Left lung (tissue), 10 donors: ENCODE results near the gene SIM1. TPM values are rescaled to one million over a fixed set of nuclear protein-coding genes. Genes with fewer than 3 reads are reported as not detected.
A peak's percentile ranks its signal among the peaks of the same experiment; 100 is the strongest.

Experiments
- ATAC-seq: fragments of 200-7000 bp; cut with Tn5 transposase; one replicate; pipeline ENCODE4 v1.9.1; 2020; ENCODE audit warnings: moderate library complexity
- DNase-seq, 4 donors: peaks; one replicate each; pipeline ENCODE4 v3.0.0-alpha.2; 2013 to 2020
- H3K27ac ChIP-seq, 2 donors: fragments of 200-600 bp; sonication (generic) in 1 of 2; one replicate each; pipeline versions ENCODE4 v1.5.0 to v1.8.0; 2020 to 2021
- H3K27me3 ChIP-seq, 2 donors: fragments of 200-600 bp; sonication (generic) in 1 of 2; one replicate each; pipeline versions ENCODE4 v1.5.0 to v1.8.0; 2020 to 2021
- H3K36me3 ChIP-seq, 2 donors: fragments of 200-600 bp; sonication (generic) in 1 of 2; one replicate each; pipeline versions ENCODE4 v1.5.0 to v1.8.0; 2020 to 2021
- H3K4me1 ChIP-seq, 2 donors: fragments of 200-600 bp; one replicate each; pipeline ENCODE4 v1.8.0; 2021
- H3K4me3 ChIP-seq, 2 donors: fragments of 200-600 bp; sonication (generic) in 1 of 2; one replicate each; pipeline versions ENCODE4 v1.5.0 to v1.8.0; 2020 to 2021; ENCODE audit warnings: mild to moderate bottlenecking in 1 of 2
- H3K9me3 ChIP-seq, 2 donors: fragments of 200-600 bp; sonication (generic) in 1 of 2; one replicate each; pipeline versions ENCODE4 v1.5.0 to v1.8.0; 2020 to 2021
- intact Hi-C, 2 donors: fragments of 100-400 bp; cut with DNase I; formaldehyde crosslinking; loops; one replicate each; pipeline versions ENCODE4 v1.11.2 to v1.14.2; 2022
- polyA plus RNA-seq, 6 donors: library from polyadenylated mRNA; unstranded; fragments of 120-200 nt; gene quantifications; one replicate each; pipeline ENCODE4 v1.2.1, GENCODE V29; 2013; ENCODE audit not compliant: insufficient read length in 6 of 6
- total RNA-seq, 2 donors: library from RNA; stranded (reverse); fragmentation: NEBNext Ultra II Directional; extraction: Animal tissue kit (Norgen Biotek cat#: 25700); gene quantifications; one replicate each; pipeline ENCODE4 v1.2.1, GENCODE V29; 2021
- TF ChIP-seq, protein P1 (sequence below), 2 donors: fragments of 200-600 bp; sonication (generic) in 1 of 2; IDR thresholded peaks; one replicate each; pipeline versions ENCODE4 v1.5.0 to v1.8.0; 2021; ENCODE audit warnings: antibody characterized with exemption in 2 of 2
- donor health status: DM: no; HTN: yes; CAD: no.
- donor health status: DM: no; HTN: no; CAD: no.

SIM1 gene
- total and polyA plus RNA-seq, 8 donors = 0.03 to 0.32 (median 0.08) TPM; not detected in 3

DNA sequence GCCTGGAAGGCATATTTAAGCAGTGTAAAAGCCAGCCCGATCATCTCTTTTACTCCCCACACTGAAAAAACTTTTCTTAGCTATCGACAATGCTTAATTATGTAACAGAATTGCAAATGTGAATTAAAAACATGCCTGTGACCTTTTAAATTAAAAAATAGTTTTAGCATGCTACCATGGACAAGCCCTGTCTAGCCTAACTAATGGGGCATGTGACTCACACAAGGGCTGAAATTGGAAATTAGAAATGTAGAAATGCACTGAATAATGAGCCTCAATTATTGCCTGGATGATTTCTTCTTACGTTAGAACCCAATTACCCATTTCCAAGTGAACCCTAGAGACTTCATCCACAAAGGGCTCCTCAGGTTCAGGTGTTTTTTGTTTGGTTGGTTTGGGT lies 82.7 kb downstream of the SIM1 start:
- no peak overlapping the region for H3K4me3 ChIP-seq
- H3K4me1 ChIP-seq = no peaks in the 10 kb centered on the region
- ATAC-seq = no peak
- TF ChIP-seq, protein P1, sequence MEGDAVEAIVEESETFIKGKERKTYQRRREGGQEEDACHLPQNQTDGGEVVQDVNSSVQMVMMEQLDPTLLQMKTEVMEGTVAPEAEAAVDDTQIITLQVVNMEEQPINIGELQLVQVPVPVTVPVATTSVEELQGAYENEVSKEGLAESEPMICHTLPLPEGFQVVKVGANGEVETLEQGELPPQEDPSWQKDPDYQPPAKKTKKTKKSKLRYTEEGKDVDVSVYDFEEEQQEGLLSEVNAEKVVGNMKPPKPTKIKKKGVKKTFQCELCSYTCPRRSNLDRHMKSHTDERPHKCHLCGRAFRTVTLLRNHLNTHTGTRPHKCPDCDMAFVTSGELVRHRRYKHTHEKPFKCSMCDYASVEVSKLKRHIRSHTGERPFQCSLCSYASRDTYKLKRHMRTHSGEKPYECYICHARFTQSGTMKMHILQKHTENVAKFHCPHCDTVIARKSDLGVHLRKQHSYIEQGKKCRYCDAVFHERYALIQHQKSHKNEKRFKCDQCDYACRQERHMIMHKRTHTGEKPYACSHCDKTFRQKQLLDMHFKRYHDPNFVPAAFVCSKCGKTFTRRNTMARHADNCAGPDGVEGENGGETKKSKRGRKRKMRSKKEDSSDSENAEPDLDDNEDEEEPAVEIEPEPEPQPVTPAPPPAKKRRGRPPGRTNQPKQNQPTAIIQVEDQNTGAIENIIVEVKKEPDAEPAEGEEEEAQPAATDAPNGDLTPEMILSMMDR (IDR thresholded peaks at IDR 0.05) = no peak
- H3K27ac ChIP-seq = no peak overlapping the region
- DNase-seq = no peak
- no peaks in the 10 kb centered on the region for H3K27me3 ChIP-seq
- intact Hi-C loops = no loop called here
- H3K9me3 ChIP-seq = no peaks in the 10 kb centered on the region
- no peaks in the 10 kb centered on the region for H3K36me3 ChIP-seq

DNA sequence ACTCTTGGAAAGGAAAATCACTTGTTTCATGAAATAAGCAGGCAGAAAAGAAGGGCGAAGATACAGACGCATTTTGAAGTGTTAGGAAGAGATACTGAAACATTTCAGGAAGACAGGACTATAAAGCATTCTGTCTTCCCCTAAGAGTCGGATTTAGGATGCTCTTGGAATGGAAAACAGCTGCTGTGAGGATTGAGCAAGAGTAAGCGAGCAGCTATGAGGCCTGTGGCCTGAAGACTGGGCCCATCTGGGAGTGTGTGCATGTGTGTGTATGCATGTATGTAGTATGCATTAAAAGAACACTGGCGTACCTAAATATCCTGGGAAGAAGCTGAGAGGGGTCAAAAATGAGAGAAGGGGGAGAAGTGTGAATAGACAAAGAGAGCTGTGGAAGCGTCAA lies 83.6 kb downstream of the SIM1 start:
- TF ChIP-seq, protein P1 (IDR thresholded peaks at IDR 0.05) = no peak
- intact Hi-C loops = no loop called here
- DNase-seq (peak in 1 of 4 donors; percentile 2), ATAC-seq (no peak)
- no peak overlapping the region for H3K27ac ChIP-seq
- H3K36me3 ChIP-seq = no peaks in the 10 kb centered on the region
- H3K9me3 ChIP-seq = no peaks in the 10 kb centered on the region
- no peaks in the 10 kb centered on the region for H3K4me1 ChIP-seq
- H3K27me3 ChIP-seq = no peaks in the 10 kb centered on the region
- no peak overlapping the region for H3K4me3 ChIP-seq

- Histone ChIP-seq H3K27me3 (no peaks in the 10 kb centered on the region), H3K4me3 (no peak overlapping the region), H3K27ac (no peak overlapping the region), H3K4me1 (no peaks in the 10 kb centered on the region), H3K9me3 (no peaks in the 10 kb centered on the region), H3K36me3 (no peaks in the 10 kb centered on the region)
- ATAC-seq (no peak), DNase-seq (no peak)
- TF ChIP-seq, protein P1 (IDR thresholded peaks at IDR 0.05) = no peak
- intact Hi-C loops = no loop called here
Measured at GRCh38 chr6:100379386-100379785, 85.3 kb downstream of the SIM1 start.

DNA sequence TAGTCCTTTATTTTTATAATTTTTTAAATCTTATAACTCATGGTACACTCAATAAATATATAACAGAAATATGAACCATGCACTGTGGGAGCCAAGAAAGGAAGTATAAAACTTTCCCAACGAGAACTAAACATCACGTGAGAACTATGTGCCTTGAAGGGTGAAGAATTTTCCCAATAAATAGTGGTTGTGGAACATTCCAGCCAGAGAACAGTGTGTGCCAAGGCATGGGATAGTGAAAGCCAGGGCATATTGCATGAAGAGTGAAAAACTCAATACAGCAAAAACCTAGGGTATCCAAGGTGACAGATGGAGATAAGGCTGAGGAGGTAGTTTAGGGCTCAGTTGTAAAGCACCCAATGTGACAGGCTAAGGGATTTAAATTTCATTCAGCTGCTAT lies 86.1 kb downstream of the SIM1 start:
- intact Hi-C loops = no loop called here
- Histone ChIP-seq H3K4me3 (no peak overlapping the region), H3K27me3 (no peaks in the 10 kb centered on the region), H3K9me3 (no peaks in the 10 kb centered on the region), H3K27ac (no peak overlapping the region), H3K4me1 (no peaks in the 10 kb centered on the region), H3K36me3 (no peaks in the 10 kb centered on the region)
- DNase-seq = no peak
- TF ChIP-seq, protein P1 (IDR thresholded peaks at IDR 0.05) = no peak
- no peak for ATAC-seq

DNA sequence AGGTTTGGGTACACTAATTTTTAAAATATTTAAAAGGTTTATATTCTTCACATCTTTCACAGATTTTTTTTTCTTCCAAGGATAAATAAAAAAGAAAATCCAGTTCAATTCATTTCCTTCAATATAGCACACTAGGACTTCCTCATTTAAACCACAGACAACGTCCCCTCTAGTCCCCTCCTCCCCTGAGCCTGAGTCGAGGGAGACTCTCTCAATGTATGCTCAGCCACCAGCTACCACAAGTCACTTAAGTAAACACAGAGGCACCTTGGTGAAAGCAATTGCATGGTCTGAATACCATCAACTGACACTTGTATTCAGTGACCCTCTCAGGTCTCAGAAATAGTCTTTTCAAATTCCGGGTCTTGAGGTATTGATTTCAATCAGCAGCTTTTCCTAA lies 88.6 kb downstream of the SIM1 start:
- intact Hi-C loops = no loop called here
- H3K36me3 ChIP-seq = no peaks in the 10 kb centered on the region
- no peak for ATAC-seq

More for the DNA sequence above, 88.6 kb downstream of the SIM1 start:
- H3K4me1 ChIP-seq = no peaks in the 10 kb centered on the region
- no peaks in the 10 kb centered on the region for H3K27me3 ChIP-seq
- H3K4me3 ChIP-seq = no peak overlapping the region
- no peaks in the 10 kb centered on the region for H3K9me3 ChIP-seq
- no peak for DNase-seq
- TF ChIP-seq, protein P1 (IDR thresholded peaks at IDR 0.05) = no peak
- H3K27ac ChIP-seq = no peak overlapping the region
